ENCODE measurements around the gene RASA2. TPM values are rescaled to one million over a fixed set of nuclear protein-coding genes. Genes with fewer than 3 reads are reported as not detected.

RASA2 gene
- total RNA-seq, 1 donor from 2014 or later: 9.9 TPM

DNA sequence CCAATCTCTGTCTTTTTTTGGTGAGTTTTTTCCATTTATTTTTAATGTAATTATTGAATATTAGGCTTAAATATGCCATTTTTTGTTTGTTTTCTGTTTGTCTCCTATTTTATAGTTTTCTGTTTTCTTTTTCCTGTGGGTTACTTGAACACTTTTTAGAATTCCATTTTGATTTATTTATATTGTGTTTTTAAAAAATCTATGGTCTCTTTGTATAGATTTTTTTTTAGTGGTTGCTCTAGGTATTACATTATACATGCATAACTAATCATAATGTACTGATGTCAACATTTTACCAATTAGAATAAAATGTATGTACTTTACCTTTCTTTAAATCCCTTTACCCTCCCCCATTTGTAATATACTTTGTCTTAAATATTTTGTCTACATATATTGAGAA is 56.2 kb downstream of the RASA2 start:
- H3K27me3 Mint-ChIP-seq (ENCODE audit: unreplicated experiment): no peaks in the 10 kb centered on the region
- H3K9me3 Mint-ChIP-seq (ENCODE audit: unreplicated experiment): peaks cover 51% of the 10 kb centered on the region
- peaks cover 59% of the 10 kb centered on the region for H3K36me3 Mint-ChIP-seq (ENCODE audit: unreplicated experiment)
- H3K27ac Mint-ChIP-seq (ENCODE audit: unreplicated experiment): no peak overlapping the region
- H3K4me3 Mint-ChIP-seq (ENCODE audit: unreplicated experiment): no peak overlapping the region
- TF ChIP-seq, protein P1, sequence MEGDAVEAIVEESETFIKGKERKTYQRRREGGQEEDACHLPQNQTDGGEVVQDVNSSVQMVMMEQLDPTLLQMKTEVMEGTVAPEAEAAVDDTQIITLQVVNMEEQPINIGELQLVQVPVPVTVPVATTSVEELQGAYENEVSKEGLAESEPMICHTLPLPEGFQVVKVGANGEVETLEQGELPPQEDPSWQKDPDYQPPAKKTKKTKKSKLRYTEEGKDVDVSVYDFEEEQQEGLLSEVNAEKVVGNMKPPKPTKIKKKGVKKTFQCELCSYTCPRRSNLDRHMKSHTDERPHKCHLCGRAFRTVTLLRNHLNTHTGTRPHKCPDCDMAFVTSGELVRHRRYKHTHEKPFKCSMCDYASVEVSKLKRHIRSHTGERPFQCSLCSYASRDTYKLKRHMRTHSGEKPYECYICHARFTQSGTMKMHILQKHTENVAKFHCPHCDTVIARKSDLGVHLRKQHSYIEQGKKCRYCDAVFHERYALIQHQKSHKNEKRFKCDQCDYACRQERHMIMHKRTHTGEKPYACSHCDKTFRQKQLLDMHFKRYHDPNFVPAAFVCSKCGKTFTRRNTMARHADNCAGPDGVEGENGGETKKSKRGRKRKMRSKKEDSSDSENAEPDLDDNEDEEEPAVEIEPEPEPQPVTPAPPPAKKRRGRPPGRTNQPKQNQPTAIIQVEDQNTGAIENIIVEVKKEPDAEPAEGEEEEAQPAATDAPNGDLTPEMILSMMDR (IDR thresholded peaks at IDR 0.05): no peak
- no peak for DNase-seq (ENCODE audit: extremely low spot score, unreplicated experiment)
- peaks cover 8% of the 10 kb centered on the region for H3K4me1 Mint-ChIP-seq (ENCODE audit: unreplicated experiment)

DNA sequence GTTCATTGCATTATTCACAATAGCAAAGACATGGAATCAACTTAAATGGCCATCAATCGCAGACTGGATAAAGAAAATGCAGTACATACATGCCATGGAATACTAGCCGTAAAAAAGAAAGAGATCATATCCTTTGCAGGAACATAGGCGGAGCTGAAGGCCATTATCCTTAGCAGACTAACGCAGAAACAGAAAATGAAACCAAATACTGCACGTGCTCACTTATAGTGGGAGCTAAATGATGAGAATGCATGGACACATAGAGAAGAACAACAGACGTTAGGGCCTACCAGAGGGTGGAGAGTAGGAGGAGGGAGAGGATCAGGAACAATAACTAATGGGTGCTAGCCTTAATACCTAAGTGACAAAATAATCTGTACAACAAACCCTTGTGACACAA is 57.9 kb downstream of the RASA2 start:
- Mint-ChIP-seq H3K27me3 (ENCODE audit: unreplicated experiment) (no peaks in the 10 kb centered on the region), H3K27ac (ENCODE audit: unreplicated experiment) (no peak overlapping the region), H3K4me3 (ENCODE audit: unreplicated experiment) (no peak overlapping the region), H3K36me3 (ENCODE audit: unreplicated experiment) (peaks cover 72% of the 10 kb centered on the region), H3K4me1 (ENCODE audit: unreplicated experiment) (peaks cover 2% of the 10 kb centered on the region), H3K9me3 (ENCODE audit: unreplicated experiment) (peaks cover 62% of the 10 kb centered on the region)
- DNase-seq (ENCODE audit: extremely low spot score, unreplicated experiment): no peak
- TF ChIP-seq, protein P1 (IDR thresholded peaks at IDR 0.05): no peak

DNA sequence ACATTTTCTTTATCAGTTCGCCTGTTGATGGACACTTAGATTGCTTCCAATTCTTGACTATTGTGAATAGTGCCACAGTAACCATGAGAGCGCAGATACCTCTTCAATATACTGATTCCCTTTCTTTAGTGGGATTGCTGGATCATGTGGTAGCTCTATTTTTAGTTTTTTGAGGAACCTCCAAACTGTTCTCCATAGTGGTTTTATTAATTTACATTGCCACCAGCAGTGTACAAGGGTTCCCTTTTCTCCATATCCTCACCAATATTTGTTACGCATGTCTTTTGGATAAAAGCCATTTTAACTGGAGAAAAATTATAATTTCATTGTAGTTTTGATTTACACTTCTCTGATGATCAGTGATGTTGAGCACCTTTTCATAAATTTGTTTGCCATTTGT is 59.3 kb downstream of the RASA2 start:
- no peak overlapping the region for H3K4me3 Mint-ChIP-seq (ENCODE audit: unreplicated experiment)

DNA sequence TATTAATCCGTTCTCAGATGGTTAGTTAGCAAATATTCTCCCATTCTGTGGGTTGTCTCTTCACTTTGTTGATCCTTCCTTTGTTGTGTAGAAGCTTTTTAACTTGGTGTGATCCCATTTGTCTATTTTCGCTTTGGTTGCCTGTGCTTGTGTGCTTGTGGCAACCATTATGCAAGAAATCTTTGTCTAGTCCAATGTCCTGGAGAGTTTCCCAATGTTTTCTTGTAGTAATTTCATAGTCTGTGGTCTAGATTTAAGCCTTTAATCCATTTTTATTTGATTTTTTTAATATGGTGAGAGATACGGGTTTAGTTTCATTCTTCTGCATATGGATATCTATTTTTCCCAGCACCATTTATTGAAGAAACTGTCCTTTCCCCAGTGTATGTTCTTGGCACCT is 59.8 kb downstream of the RASA2 start:
- Mint-ChIP-seq H3K4me3 (ENCODE audit: unreplicated experiment) (no peak overlapping the region), H3K9me3 (ENCODE audit: unreplicated experiment) (peaks cover 62% of the 10 kb centered on the region), H3K4me1 (ENCODE audit: unreplicated experiment) (no peaks in the 10 kb centered on the region), H3K27me3 (ENCODE audit: unreplicated experiment) (no peaks in the 10 kb centered on the region), H3K27ac (ENCODE audit: unreplicated experiment) (no peak overlapping the region), H3K36me3 (ENCODE audit: unreplicated experiment) (peaks cover 78% of the 10 kb centered on the region)
- DNase-seq (ENCODE audit: extremely low spot score, unreplicated experiment): no peak
- TF ChIP-seq, protein P1 (IDR thresholded peaks at IDR 0.05): no peak

More for the DNA sequence above, 59.3 kb downstream of the RASA2 start:
- Mint-ChIP-seq H3K27ac (ENCODE audit: unreplicated experiment) (no peak overlapping the region), H3K36me3 (ENCODE audit: unreplicated experiment) (peaks cover 78% of the 10 kb centered on the region), H3K4me1 (ENCODE audit: unreplicated experiment) (no peaks in the 10 kb centered on the region), H3K27me3 (ENCODE audit: unreplicated experiment) (no peaks in the 10 kb centered on the region), H3K9me3 (ENCODE audit: unreplicated experiment) (peaks cover 62% of the 10 kb centered on the region)
- TF ChIP-seq, protein P1 (IDR thresholded peaks at IDR 0.05): no peak
- no peak for DNase-seq (ENCODE audit: extremely low spot score, unreplicated experiment)

DNA sequence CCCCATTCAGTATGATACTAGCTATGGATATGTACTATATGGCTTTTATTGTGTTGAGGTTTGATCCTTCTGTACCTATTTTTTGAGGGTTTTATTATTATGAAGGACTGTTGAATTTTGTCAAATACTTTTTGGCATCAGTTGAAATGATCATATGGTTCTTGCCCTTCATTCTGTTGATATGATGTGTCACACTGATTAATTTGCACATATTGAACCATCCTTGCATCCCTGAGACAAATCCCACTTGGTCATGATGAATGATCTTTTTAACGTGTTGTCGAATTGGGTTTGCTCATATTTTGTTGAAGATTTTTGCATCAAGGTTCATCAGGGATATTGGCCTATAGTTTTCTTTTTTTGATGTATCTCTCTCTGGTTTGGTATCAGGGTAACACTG is 61.0 kb downstream of the RASA2 start:
- Mint-ChIP-seq H3K9me3 (ENCODE audit: unreplicated experiment) (peaks cover 54% of the 10 kb centered on the region), H3K27ac (ENCODE audit: unreplicated experiment) (no peak overlapping the region), H3K36me3 (ENCODE audit: unreplicated experiment) (peaks cover 69% of the 10 kb centered on the region), H3K4me3 (ENCODE audit: unreplicated experiment) (no peak overlapping the region), H3K4me1 (ENCODE audit: unreplicated experiment) (peaks cover 9% of the 10 kb centered on the region), H3K27me3 (ENCODE audit: unreplicated experiment) (no peaks in the 10 kb centered on the region)
- TF ChIP-seq, protein P1 (IDR thresholded peaks at IDR 0.05): no peak
- DNase-seq (ENCODE audit: extremely low spot score, unreplicated experiment): no peak

All from osteocyte (in vitro differentiated cells).